Neural cell (in vitro differentiated cells): ENCODE results near the gene DDX47.
"Not testable (repeated sequence)": the region's sequence is repeated elsewhere in the genome, so short reads cannot be mapped to it uniquely, and the experiment has no call there.

Experiments
- EP300 ChIP-seq: fragments of 450-650 bp; conservative IDR thresholded peaks from 2 replicates; pipeline ENCODE4 v1.6.1; 2014; ENCODE audit warnings: antibody characterized with exemption, mild to moderate bottlenecking, moderate library complexity; ENCODE audit not compliant: poor library complexity, severe bottlenecking
- EZH2 ChIP-seq: fragments of 200-600, 300-800 bp; shearing (Covaris generic), sonication (generic); IDR thresholded peaks from 2 replicates; pipeline ENCODE4 v1.6.1; 2014; ENCODE audit warnings: antibody characterized with exemption, low read length, borderline replicate concordance, mild to moderate bottlenecking; ENCODE audit not compliant: insufficient read depth, poor library complexity, severe bottlenecking
- POLR2AphosphoS5 ChIP-seq: IDR thresholded peaks from 2 replicates; pipeline ENCODE4 v1.6.1; 2012
- RAD21 ChIP-seq: fragments of 450-650 bp; conservative IDR thresholded peaks from 2 replicates; pipeline ENCODE4 v1.6.1; 2014; ENCODE audit warnings: antibody characterized with exemption, mild to moderate bottlenecking, moderate library complexity
- SMC3 ChIP-seq: fragments of 450-650 bp; conservative IDR thresholded peaks from 2 replicates; pipeline ENCODE4 v1.6.1; 2014; ENCODE audit warnings: antibody characterized with exemption, mild to moderate bottlenecking, moderate library complexity; ENCODE audit not compliant: poor library complexity
- TAF1 ChIP-seq: IDR thresholded peaks from 2 replicates; pipeline ENCODE4 v1.6.1; 2012; ENCODE audit warnings: low read depth
- TF ChIP-seq, protein P1 (sequence below): fragments of 450-650 bp; IDR thresholded peaks from 2 replicates; pipeline ENCODE4 v1.5.1; 2014; ENCODE audit warnings: antibody characterized with exemption, mild to moderate bottlenecking, moderate library complexity; ENCODE audit not compliant: poor library complexity, severe bottlenecking
- TF ChIP-seq, protein P2 (sequence below): IDR thresholded peaks from 2 replicates; pipeline ENCODE4 v1.6.1; 2012; ENCODE audit warnings: borderline replicate concordance

DNA sequence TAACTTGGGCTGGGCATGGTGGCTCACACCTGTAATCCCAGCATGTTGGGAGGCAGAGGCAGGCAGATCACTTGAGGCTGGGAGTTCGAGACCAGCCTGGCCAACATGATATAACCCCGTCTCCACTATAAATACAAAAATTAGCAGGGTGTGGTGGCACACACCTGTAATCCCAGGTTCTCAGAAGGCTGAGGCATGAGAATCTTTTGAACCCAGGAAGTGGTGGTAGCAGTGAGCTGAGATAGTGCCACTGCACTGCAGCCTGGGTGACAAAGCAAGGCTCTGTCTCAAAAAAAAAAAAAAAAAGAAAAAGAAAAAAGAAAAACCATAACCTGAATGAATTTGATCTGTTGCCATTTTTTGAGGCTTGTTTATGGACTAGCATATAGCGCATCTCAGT is 33.6 kb downstream of the DDX47 start:
- TF ChIP-seq, protein P1, sequence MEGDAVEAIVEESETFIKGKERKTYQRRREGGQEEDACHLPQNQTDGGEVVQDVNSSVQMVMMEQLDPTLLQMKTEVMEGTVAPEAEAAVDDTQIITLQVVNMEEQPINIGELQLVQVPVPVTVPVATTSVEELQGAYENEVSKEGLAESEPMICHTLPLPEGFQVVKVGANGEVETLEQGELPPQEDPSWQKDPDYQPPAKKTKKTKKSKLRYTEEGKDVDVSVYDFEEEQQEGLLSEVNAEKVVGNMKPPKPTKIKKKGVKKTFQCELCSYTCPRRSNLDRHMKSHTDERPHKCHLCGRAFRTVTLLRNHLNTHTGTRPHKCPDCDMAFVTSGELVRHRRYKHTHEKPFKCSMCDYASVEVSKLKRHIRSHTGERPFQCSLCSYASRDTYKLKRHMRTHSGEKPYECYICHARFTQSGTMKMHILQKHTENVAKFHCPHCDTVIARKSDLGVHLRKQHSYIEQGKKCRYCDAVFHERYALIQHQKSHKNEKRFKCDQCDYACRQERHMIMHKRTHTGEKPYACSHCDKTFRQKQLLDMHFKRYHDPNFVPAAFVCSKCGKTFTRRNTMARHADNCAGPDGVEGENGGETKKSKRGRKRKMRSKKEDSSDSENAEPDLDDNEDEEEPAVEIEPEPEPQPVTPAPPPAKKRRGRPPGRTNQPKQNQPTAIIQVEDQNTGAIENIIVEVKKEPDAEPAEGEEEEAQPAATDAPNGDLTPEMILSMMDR: not testable (repeated sequence)
- TF ChIP-seq SMC3, EZH2, POLR2AphosphoS5, RAD21, TAF1, EP300: not testable (repeated sequence)
- TF ChIP-seq, protein P2, sequence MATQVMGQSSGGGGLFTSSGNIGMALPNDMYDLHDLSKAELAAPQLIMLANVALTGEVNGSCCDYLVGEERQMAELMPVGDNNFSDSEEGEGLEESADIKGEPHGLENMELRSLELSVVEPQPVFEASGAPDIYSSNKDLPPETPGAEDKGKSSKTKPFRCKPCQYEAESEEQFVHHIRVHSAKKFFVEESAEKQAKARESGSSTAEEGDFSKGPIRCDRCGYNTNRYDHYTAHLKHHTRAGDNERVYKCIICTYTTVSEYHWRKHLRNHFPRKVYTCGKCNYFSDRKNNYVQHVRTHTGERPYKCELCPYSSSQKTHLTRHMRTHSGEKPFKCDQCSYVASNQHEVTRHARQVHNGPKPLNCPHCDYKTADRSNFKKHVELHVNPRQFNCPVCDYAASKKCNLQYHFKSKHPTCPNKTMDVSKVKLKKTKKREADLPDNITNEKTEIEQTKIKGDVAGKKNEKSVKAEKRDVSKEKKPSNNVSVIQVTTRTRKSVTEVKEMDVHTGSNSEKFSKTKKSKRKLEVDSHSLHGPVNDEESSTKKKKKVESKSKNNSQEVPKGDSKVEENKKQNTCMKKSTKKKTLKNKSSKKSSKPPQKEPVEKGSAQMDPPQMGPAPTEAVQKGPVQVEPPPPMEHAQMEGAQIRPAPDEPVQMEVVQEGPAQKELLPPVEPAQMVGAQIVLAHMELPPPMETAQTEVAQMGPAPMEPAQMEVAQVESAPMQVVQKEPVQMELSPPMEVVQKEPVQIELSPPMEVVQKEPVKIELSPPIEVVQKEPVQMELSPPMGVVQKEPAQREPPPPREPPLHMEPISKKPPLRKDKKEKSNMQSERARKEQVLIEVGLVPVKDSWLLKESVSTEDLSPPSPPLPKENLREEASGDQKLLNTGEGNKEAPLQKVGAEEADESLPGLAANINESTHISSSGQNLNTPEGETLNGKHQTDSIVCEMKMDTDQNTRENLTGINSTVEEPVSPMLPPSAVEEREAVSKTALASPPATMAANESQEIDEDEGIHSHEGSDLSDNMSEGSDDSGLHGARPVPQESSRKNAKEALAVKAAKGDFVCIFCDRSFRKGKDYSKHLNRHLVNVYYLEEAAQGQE: not testable (repeated sequence)
